ENCODE data around the gene NPPA.
"Not testable (repeated sequence)": the region's sequence is repeated elsewhere in the genome, so short reads cannot be mapped to it uniquely, and the experiment has no call there.

NPPA gene

DNA sequence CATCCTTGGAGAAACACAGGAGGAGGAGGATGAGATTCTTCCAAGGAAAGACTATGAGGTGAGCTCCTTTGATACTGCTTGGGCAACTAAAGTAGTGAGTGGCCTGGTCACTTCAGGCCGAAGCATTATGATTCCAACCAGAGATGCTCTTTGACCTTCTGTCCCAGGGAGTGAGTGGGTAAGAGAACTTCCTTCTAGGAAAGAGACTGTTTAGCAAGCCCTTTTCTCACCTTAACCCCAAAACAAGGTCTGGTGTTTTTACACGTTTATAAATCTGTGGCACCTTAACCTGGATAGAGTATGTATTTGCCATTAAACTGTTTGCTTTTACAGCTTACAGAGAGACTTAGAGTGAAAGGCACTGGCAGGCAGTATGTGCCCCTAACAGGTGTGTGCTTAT lies 40.5 kb downstream of the NPPA start:
- DNase-seq (ENCODE audit: low read depth): no peak

DNA sequence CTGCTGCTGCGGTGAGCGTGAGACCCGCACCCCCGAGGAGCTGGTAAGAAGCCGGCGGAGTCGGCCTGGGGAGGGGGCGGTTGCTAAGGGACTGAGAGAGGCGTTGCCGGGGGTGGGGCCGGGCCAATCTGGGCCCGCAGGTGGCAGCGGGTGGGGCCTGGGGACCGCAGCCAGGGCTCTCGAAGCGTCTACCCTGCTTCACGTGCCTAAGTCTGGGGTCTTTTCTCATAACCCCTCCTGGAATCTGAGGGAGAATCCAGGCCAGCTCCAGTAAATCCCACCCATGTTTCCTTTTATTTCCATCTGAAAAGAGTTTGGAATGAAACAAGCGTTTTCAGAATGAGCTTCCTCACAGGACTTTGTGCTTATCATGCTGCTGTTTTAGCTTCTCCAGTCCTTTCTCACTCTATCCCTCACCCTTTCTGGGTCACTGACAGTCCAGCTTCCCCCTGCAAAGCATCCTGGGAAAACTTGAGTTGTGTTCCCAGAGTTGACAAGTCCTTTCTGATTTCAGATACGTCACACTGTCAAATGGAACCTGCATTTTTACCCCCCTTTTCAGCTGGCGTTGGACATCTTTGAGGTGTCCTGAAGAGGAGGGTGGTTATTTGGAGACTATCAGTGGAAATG lies 41.2 kb downstream of the NPPA start:
- DNase-seq (ENCODE audit: low read depth): no peak

DNA sequence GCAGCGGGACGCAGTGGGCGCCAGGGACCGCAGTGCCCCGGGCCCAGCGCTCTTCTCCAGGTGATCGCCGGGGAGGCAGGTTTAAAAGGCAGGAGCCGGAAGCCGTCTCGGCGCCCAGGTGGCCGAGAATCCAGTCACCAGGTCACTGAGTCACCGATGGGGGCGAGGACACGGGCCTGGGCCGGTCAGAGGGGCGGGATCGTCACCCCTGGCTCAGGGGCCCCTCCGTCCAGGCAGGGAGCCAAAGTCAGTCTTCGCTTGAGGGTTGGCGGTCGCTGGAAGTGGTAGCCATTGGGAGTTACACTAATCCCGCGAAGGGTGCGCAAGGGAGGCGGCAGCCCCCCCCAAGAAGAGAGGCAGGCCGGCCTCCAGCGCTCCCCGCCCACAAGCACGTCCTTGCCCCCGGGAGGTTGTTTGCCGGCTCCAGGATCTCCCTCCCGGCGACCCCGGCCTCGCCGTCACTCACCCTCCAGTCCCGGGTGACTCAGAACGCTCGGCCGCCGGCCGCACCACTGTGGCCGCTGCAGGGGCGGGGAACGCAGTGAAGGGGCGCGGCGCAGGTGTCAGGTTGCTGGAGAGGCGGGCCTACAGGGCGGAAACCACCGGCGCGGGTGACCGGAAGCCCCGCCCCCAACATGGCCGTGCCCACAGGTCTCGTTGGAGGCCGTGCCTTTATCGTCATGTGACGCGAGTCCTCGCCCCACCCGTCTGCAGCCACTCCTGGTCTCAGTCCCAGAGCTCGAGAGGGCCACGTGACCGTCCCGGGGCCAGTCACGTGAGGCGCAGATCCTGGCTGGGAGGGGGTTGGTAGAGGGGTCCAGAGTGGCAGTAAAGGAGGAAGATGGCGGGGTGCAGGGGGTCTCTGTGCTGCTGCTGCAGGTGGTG lies 41.9 kb downstream of the NPPA start, which contains the start of the genes CLCN6 and MTHFR:
TSS of gene CLCN6 (plus strand) at position 770 of the 885 bp plus-strand sequence. CDS start at position 842, 72 bp downstream.
TSS of gene MTHFR (minus strand) at position 543 of the 885 bp plus-strand sequence. CDS start 2,848 bp downstream, outside the sequence.
- DNase-seq (ENCODE audit: low read depth): peak; percentile 96

DNA sequence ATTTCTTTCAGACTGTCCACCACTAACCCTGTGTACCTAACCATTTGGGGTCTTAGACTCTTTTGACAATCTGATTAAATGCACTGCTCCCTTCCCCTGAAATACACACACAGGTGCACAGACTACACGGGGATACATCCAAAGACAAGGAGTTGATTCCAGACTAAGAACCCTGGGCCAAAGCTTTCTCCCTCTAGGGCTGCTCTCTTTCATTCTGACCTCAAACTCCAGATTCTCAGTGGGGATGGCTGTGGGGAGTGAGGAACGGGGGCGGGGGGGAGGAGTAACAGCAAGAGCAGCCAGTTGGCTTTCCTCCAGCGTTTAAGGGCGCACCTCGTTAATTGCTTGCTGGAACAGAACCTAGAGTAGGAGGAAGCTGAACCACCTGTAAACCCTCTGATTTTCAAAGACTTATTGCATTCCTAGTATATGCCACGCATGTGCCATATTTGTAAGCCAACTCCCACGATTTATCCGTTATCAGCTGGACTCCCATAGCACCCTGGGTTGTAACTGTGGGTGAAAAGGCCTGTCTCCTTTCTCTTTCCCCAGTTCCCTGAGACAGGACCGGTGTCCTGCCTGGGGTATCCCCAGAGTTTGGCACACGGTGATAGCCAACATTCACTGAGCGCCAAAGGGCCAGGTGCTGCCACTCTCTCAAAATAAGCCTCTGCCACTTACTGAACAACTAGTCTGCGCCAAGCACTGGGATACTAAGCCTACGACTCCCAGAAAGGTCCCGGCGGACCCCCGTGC lies 42.7 kb downstream of the NPPA start:
- peak; percentile 53 for DNase-seq (ENCODE audit: low read depth)

DNA sequence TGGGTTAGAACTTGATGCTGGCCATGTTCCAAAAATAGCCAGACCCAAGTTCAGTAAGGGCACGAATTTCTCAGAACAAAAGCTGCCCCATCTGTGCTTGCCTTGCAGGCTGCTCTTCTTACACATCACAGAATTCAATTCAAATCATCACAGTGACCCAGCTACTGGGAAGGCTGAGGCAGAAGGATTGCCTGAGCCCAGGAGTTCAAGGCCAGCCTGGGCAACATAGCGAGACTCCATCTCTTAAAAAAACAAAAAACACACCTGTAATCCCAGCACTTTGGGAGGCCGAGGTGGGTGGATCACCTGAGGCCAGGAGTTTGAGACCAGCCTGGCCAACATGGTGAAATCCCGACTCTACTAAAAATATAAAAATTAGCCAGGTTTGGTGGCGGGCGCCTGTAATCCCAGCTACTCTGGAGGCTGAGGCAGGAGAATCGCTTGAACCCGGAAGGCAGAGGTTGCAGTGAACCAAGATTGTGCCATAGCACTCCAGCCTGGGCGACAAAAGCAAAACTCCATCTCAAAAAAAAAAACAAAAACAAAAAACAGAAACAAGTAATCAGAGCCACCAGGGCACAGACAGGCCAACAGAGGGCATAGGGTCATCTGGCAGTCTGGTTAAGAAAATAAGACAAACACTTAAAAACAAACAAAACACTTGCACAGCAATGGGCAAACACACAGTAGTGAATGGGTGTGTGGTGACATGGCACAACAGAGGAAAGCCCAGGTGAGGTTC lies 43.5 kb downstream of the NPPA start:
- not testable (repeated sequence) for DNase-seq (ENCODE audit: low read depth)

DNA sequence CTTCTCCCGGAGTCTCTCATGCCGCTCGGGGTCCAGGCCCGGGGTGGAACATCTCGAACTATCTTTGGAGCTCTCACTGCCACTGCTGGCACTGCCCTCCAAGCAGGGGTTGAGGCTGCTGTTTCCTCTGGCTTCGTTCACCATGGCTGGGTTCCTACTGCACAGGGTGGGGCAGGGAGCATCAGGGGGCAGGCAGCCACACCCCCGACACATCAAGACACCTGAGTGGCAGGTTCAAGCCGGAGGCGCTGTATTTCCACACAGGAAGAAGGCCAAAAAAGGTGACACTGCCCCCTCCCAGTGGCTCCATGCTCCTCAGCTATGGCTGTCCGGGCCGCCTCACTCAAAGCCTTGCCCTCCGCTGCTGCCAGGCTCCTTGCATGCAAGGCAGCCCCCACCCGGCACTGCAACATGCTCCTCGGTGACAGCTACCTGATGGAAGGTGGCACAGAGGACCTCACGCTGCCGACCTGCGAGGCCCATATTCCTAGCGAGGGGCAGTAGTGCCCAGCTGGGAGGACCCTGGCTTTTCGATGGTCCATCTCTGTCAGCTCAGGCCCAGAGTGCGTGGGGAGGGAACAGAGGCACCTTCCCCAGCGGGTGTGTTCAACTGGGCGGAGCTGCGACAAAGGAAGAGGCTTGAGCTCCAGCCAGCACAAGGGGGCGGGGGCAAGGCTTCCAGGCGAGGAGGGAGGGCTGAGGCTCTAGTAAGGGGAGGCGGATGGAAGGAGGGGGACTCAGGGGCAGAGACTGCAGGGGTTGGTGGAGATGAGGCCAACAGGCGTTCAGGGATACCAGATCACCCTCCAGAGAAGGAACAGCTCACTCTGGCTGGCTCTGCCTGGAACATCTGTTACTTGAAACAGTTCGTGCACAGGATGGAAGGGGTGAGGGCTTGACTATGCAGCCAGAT lies 44.4 kb downstream of the NPPA start:
- peak; percentile 49 for DNase-seq (ENCODE audit: low read depth)

DNA sequence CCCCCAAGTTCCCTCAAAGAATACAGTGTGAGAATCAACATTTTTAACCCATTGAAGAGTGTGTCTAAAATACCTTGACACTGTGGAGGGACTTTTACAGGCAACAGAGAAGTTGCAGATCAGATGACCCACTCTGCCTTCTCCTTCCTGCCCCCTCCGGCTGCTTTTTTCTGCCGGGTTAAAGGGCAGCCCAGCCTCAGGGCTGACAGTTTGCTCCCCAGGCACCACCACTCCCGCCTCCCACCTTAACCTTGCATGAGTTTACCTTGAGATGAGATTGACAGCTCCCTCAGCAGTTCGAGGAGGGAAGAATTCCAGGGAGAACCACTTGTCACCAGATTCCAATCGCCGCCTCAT lies 45.0 kb downstream of the NPPA start:
- DNase-seq (ENCODE audit: low read depth): no peak

DNA sequence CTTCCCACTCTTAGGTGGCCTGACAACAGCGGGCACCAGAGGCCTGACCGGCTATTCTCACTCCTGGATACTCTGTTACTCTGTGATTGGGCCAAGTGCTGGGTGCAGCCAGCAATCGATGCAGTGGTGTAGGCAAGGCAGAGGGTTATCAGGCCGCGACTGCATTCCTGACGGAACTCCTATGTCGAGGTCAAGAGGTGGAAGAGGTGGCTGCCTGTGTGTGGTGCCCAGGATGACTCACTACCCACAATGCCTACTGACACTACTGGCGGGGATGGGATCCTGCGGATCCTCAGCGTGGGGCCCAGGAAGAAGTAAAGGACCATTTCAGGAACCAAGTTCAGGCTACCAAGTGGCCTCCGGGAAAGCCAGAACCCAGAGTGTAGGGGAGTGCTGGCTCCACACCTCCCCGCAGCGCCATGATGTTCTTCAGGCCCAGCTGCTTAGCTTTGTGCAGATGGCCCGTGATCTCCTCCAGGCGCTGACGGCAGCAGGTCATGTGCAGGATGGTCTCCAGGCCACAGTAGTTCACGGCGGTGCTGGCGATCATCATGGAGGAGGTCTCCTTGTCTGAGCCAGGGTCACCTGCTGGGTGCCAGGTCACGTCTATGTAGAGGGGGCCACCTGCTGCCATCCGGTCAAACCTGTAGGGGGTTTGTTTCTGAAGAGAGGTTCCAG lies 46.7 kb downstream of the NPPA start:
- no peak for DNase-seq (ENCODE audit: low read depth)

DNA sequence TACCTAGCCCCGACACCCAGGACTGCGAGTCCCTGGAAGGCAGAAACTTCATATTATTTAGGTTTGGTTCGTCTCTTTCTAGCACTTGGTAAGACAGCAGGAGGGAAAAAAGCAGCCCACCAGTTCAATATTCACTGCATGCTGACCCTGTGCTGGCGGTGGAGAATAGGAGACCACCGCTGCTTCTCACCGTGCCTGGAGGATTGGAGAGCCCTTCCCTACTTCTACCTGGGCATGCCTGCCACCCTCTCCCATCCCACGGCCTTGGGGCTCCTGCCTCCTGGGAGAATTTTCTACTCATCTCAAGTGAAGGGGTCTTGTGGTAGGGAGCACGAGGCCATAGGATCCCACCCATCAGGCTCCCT lies 47.2 kb downstream of the NPPA start:
- no peak for DNase-seq (ENCODE audit: low read depth)

DNA sequence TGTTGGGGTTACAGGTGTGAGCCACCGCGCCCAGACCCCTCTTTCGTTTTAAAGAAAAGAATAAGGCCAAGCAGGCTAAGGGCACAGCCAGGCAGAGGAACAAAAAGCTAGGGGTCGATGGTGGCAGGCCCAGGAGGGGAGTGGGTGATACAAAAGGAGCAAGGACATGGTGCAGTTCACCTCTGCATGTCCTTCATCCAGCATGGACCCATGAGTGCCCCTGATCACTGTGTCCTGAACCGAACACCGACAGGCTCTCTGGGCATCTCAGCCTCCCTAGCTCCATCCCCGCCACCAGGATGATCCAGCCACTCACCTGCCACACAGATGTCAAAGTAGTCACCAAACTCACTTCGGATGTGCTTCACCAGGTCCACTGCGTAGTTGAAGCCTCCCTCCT lies 47.7 kb downstream of the NPPA start:
- no peak for DNase-seq (ENCODE audit: low read depth)

DNA sequence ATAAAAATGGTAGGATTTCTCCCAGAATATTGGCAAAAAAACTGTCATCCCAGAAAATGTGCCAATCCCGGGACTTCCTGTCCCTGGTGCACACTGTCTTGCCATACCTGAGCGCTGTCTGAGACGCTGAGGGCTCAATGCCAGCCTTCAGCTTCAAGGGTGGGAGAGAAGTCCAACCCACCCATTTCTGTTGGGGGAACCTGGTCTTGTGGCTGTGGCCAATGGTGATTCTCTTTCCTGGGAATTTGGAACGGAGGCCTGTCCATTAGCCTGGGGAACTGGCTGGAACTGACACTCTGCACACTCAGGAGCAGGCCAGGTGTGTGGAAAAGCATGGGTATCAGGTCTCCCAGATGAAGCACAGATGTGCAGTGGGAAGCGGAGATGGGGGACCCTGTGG lies 48.5 kb downstream of the NPPA start:
- DNase-seq (ENCODE audit: low read depth): no peak

DNA sequence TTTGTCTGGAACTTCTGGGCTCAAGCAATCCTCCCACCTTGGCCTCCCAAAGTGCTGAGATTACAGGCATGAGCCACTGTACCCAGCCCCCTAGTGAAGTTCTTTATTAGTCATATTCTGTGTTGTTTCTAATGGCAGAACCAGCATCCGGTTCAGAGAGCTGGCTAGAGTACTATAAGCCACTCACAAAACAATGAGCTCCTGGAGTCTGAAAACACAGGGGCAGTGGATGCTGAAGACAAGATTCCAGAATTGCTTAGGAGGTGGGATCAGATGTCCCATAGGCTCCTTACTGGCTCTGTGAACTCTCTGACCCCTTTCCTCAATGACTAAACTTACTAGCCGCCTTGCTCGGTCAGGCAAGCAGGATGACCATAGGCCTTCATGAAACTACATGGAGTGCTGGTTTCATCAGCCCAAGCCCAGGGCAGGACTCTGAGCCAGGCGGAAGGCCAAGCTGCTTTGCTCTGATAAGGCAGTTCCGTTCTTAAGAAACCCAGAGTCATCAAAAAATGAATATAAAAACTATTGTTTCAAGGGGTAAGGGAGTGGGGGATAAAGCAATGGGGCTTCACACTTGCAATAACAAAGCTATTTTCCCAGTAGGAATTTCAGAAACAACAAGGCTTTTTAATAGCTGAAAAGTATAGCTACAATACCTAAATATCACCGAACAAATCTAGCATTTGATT lies 49.9 kb downstream of the NPPA start:
- DNase-seq (ENCODE audit: low read depth): no peak

DNA sequence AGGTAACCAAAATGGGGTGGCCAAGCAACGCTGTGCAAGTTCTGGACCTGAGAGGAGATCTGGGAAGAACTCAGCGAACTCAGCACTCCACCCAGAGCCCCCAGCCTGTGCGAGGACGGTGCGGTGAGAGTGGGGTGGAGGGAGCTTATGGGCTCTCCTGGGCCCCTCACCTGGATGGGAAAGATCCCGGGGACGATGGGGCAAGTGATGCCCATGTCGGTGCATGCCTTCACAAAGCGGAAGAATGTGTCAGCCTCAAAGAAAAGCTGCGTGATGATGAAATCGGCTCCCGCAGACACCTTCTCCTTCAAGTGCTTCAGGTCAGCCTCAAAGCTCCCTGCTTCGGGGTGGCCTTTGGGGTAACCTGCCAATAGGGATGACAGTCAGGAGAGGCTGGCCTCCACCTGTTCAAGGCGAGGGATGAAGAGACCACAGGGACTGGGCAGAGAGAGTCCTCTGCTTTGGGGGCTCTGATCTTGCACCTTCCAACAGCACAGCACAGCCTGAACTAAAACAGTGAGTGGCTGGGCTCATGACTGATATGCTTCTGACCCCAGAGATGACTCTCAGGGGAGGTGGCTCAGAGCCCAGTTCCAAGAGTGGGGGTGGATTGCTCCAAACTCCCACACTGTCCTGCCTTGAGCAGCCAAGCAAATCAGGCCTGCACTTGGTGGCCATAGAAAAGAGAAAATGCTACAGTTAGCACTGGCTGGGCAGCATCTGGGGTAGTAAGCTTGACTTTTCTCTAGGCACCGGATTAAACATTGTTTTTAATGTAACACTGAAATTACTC lies 51.4 kb downstream of the NPPA start:
- no peak for DNase-seq (ENCODE audit: low read depth)

Measured in stimulated activated CD4-positive, alpha-beta T cell treated with anti-CD3 and anti-CD28 coated beads, Interleukin-2, amount 100 ng/mL, for 4 hours (primary cell).